ENCODE results near the gene ENTHD1.
"Not testable (repeated sequence)": the region's sequence is repeated elsewhere in the genome, so short reads cannot be mapped to it uniquely, and the experiment has no call there.

The ENTHD1 gene

DNA sequence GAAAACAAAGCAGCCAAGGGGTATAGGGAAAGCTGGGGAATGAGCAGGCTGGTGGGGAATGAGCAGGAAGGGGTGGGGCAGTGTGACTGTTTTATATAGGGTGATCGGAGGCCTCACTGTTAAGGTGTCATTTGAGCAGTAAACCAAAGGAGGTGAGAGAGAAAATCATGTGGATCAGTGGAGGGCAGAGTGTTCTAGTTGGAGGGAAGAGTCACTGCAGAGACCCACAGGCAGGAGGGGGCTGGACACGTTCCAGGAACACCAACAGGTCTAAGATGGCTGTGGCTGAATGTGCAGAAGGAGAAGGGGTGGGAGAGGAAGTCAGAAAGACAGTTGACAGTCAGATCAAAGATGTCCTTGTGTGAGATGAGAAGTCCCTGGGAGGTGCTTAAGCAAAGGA lies 103.8 kb downstream of the ENTHD1 start:
- DNase-seq (ENCODE audit: low read depth): no peak

DNA sequence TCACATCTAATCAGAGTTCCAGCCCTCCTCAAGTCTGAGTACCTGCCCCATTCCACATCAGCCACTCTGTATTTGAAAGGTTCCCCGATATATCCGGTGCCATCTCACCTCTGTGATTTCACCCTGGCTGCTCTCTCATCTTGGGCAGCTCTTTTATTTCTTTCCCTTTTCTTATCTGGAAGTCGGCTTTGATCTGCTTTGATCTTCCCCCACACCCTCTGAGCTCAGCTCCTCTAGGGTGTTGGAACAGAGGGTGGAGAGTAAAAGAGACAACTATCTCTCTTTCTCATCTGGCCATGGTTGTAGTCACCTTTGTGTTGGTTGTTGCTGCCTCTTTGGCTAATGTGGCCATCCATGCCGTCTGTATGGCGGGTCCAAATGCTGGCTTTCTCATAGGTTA lies 108.3 kb downstream of the ENTHD1 start:
- DNase-seq (ENCODE audit: low read depth): no peak

DNA sequence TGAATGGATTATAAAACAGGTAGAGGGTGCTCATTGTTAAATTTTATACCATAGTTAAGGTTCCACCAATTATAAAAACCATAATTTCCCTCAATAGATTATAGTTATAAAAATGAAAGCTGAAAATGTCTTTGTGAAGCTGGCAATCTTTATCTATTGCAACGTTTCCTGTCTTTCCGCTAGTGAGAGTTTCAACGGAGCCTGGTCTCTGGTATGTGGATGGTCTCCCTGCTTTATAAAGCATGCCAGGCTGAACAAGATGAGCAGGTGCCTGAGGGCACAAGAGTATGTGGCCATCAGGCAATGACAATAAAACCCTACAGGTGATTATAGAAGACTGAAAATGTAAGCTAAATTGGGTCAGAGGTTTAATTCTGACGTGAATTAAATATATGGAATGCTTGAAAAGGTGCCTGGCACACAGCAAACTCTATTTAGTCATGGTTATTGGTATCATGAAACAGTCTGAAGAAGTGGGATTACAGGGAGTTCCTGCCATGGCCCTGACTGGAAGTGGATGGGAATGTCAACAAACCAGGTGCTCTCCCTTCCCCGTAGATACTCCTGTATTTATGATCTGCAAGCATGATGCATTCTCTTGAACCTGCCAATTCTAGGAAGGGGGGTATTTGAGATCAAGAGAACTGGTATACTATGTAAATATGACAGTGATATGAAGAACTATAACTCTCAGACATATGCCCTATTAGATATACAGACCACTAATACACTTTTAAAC lies 115.7 kb downstream of the ENTHD1 start:
- no peak for DNase-seq (ENCODE audit: low read depth)

DNA sequence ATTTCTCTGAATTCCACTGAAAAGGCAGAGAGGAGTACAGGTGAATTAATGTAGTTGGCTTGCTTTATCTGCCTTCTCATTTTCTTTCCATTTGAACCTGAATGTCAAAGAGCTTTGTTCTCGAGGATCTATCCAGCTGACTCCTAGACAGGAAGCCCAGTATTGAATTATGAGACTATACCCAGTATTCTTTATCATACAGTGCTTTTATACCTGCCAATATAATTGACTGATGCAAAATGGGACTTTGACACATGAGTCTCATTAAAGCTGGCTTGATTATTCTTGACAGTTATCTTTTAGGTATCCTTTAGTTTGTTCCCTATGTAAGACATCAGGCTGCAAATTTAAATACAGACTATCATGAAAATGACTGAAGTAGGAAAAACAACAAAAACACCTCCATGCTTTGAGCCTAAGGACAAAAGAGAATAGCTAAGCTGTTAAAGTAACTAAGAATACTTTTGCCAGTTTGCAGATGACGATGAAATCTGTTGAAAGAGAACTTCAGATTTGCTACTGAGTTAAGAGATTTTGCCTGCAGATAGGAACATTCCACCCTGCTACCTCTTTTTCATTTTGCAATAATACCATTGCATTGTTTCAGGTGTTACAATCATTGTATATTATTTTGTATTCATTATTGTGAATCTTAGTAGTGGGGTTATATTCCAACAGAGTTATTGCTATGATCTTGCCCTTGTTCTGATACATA lies 117.1 kb downstream of the ENTHD1 start:
- no peak for DNase-seq (ENCODE audit: low read depth)

DNA sequence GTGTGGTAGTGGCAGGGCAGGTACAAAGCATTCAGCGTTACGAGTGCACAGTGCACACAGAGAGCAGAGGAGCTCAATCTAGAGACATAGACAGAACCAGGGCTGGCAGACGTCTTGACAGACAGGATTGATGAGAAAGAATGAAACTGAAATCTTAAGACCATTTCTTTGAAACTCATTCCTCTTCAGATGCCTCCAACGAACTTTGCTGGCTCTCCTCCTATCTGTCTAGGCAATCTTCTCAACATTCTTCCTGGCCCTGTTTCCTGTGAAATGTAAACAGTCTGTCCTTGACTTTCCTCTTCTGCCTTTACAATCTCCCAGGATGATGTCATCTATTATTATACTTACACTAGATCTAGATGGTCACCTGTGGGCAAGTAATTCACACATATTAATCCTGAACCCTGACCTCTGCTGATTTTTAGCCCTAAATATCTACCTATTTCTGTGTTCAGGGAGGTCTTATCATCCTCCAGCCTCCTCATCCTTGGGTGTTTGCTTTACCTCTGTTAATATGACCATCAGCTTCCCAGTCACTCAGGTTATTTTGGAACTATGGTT lies 119.5 kb downstream of the ENTHD1 start:
- no peak for DNase-seq (ENCODE audit: low read depth)

DNA sequence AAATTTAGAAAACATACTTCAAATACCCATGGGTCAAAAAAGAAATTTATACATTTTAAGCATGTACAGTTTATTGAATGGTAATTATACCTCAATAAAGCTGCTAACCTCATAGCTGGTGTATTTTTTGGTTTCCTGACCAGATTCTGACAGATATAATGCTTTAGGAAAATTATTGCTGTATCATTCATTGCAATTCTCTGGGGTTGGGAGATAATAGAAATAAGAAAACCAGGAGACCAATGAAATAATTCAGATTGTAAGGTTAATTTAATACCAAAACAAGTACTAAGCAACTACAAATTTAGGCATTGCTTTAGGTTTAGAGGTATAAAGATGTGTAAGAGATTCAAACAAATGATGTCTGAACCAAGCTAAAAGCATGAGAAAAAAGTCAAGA lies 120.1 kb downstream of the ENTHD1 start:
- DNase-seq (ENCODE audit: low read depth): no peak

DNA sequence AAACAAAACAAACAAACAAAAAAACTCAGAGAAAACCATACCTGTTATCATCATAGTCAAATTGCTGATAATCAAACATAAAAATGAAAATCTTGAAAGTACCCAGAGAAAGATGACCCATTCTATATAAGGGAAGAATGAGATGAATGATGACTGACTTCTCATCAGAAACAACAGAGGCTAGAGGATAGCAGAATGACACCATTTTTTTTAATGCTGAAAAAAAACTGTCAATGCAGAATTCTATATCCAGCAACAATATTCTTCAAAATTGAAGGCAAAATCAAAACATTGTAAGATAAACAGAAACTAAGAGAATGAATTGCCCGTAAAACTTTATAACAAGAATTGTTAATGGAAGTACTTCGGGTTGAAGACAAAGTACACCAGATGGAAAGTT lies 122.1 kb downstream of the ENTHD1 start:
- DNase-seq (ENCODE audit: low read depth): no peak

DNA sequence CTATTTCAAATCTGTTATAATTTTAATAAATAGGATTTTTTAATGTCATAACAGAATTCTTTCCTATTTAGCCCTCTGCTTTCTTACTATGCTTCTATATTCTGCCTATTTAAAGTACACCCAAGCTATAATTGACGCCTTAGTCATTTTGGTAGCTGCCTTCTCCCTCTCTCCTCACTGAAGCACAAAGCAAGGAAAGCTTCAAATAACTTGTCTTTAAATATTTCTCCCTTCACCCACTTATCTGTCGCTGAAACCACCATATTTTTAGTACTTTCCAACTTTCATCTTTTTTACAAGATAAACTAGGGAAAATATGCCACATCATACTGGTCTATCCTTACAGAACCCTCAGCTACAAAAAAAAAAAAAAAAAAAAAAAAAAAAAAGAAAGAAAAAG lies 127.9 kb downstream of the ENTHD1 start:
- no peak for DNase-seq (ENCODE audit: low read depth)

DNA sequence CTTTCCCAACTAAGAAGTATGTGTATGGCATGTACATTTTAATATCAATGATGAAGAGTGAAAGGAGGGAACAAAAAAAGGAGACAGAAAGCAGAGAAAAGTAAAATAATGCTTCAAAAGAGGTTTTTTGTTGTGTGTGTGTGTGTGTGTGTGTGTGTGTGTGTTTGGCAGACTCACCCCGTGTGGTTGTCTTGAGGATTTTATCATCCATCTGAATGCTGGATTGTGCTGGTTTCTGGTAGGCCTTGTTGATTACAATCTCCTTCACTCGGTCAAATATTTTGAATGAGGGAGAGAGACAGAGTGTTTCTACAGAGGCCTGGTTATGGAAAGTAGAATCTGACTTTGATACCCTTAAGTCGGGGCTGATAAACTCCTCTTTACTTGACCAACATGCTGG lies 128.5 kb downstream of the ENTHD1 start:
- DNase-seq (ENCODE audit: low read depth): no peak

DNA sequence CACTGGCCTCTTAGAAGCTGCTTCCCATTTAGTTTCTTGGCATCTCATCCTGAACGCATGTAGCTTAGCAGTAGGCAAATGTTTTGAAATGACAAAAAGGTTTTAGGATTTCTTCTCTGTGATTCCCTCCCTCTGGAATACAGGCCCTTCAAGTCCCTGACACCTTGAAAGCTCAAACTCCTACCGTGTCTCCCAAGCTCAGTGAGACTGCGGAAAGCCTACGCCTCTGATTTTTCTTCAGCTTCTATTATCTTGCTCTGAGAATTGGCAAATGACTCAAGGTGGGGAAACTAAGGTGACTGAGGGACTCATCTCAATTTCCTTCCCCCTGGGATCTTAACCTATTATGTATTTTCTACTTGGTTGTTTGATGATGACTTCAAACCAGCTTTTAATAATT lies 130.3 kb downstream of the ENTHD1 start:
- DNase-seq (ENCODE audit: low read depth): no peak

DNA sequence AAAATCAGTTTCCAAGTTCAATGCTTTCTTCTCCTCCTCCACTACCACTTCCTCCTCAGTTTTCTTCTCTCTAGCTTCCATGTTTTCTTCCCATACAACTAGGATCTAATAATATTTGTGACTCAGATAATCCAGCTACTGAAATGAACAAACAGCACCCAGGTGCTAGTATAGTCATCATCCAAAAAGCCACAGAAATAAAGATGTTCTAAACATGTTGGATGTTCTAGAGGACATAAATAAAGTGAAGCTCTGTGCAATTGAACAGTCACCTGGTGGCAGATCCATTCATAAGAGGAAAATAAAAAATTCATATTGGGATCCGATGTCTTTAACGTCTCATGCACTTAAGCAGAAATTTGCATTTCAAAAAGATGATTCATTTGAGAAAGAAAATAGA lies 142.8 kb downstream of the ENTHD1 start:
- DNase-seq (ENCODE audit: low read depth): no peak

DNA sequence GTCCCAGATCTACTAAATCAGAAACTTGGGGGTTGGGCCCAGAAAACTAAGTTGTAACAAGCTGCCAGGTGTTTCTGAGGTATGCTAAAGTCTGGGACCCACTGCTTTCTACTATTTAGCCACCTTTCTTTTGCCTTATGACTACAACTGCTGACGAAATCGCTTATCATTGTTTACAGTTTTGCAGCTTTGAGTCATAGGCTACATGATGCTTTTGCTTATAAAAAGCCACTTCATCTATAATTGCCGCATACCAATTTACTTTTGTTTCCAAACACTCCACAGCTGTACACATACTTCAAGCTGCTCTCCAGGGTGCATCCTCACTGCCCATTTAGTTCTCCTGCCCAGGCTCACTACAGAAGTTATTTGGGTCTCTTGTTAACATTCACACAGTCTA lies 144.7 kb downstream of the ENTHD1 start:
- DNase-seq (ENCODE audit: low read depth): peak; percentile 21

DNA sequence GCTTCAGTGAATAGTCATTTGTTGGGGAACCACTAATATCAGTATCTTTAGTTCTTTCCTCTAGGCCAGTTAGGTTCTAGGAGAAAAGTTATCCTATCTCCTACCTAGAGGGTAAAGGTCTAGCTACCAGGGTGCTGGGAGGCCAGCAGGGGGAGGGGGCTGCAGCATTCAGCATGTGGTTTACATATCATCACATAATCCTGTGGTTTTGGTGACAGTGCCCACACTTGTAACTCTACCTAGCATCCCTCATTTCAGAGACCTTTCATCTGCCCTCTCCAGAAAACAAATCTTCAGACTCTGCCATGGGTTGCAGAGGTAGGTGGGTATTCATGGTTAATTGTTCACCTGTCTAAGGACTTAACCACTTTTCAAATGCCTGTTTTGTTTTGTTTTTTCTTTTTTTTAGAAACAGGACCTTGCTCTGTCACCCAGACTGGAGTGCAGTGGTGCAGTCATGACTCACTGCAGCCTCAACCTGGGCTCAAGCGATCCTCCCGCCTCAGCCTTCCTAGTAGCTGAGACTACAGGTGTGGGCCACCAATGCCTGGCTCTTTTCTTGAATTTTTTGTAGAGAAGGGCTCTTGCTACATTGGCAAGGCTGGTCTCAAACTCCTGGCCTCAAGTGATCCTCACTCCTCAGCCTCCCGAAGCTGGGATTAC lies 146.8 kb downstream of the ENTHD1 start:
- no peak for DNase-seq (ENCODE audit: low read depth)

DNA sequence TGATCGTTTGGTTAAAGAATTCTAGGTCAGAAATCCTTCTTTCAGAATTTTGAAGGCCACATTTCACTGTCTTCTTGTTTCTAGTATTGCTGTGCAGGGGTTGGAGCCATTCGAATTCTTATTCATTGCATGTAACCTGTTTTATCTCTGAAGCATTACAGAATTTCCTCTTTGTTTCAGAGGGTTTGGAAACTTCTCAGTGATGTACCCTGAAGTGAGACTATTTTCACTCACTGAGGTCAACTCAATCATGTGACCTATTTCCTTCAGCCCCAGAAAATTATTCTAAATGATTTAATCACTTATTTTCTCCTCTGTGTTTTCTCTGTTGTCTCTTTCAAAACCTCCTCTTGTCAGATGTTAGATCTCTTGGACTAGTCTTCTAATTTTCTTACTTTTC lies 147.8 kb downstream of the ENTHD1 start:
- no peak for DNase-seq (ENCODE audit: low read depth)

DNA sequence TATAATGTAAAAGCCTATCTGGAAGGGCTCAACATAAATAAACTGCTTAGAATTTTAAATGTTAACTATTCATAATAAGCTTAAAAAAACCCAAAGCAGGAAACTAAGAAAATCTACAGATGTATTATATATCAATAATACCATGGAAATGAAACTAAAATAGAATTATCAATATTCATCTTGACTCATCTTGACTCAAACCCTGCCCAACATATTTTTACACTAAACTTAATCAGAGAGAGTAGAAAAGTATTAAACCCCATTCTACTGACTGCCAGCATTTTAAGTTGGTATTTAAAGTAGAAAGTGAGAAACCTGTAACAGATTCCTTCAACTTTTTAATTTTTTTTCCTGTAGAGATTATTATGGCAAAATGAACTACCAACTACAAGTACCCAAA lies 149.2 kb downstream of the ENTHD1 start:
- DNase-seq (ENCODE audit: low read depth): no peak

DNA sequence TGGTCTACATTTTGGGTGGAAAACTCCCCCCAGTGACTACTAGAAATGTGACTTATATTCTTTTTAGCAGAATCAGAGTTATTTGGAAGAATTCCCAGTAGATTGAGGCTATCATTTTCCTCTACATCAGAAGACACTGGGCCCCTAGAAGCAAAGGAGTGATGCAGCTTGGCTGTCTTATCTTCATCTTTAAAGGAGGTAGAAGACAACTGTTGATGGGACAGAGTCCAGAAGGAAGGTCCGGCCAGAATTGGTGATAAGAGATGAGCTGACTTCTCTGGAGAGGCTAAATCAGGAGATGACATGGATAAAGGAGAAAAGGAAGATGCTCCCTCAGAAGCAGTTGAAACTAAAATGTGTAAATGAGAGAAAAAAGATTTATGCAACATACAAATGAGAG lies 149.6 kb downstream of the ENTHD1 start:
- no peak for DNase-seq (ENCODE audit: low read depth)

DNA sequence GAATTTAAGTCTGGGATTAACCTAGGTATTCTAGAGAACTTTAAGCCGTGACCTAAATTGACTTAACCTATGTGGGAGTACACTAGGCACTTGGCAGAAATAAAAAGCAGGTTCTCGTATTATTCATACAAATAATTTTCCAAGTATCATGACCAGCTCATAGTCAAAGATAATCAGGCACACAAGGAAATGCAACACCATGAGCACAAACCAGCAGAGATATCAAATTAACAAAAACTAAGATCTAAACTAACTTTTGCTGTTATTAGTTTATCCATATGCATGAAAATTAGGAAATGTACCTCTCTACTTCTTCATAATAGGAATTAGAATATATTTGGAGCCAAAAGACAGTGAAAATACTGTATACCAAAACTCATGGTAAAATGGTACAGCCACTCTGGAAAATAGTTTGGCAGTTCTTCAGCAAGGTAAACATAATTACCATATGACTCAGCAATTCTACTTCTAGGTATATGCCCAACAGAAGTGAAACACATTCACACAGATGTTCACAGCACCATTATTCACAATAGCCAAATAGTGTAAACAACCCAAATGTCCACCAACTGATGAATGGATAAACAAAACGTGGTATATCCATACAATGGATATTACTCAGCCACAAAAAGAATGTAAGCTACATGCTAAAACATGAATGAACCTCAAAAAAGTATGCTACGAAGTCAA lies 154.1 kb downstream of the ENTHD1 start:
- no peak for DNase-seq (ENCODE audit: low read depth)

DNA sequence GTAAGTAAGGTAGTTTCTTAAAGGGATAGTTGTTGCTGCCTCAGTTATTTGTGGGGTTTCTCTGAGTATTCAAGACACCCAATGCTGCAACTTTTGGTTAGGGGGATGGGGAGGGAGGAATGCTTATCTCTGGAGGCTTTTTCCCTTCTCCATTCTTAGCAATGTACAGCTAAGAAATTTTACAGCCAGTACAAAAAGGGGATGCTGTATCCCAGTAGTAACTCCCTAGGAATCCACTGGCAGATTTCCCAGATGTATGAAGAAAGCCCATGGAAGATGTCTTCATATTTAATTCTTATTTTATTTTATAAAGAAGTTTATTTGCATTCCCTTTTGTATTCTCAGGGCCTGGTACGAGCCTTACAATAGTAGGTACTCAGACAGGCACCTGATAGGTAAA lies 154.8 kb downstream of the ENTHD1 start:
- peak; percentile 6 for DNase-seq (ENCODE audit: low read depth)

DNA sequence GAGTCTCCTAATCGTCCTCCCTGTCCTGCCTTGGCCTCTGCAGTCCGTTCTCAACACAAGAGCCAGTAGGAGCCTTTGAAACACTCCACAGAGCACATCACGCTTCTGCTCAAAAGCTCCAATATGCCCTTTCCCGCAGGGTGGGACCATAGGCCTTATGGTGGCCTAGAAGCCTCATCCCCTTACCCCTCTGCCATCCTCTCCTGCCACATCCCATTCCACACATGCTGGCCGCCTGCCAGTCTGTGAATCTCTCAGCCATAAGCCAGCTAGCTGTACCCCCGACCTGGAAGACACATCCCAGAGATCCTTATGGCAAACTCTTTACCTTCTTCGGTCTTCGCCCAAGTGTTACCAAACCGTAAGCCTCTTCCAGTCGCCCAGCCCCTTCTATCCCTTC lies 157.8 kb downstream of the ENTHD1 start:
- no peak for DNase-seq (ENCODE audit: low read depth)

DNA sequence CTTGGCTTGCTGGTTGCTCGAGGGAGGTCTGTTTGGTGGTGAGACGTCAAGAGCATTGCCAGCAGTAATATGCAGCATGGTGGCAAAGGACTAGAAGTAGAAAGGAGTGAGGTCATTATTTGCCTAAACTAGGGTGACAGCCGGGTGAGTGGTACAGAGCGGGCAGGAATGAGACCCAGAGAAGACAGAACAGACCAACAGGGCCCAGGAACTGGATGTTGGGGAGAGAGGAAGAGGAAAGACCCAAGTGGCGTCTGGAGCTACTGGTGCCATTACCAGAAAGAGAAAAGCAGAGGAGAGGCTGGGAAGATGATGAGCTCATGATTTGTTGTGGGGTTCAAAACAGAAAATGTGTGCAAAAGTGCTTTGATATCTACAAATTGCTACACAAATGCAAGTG lies 158.7 kb downstream of the ENTHD1 start:
- no peak for DNase-seq (ENCODE audit: low read depth)

DNA sequence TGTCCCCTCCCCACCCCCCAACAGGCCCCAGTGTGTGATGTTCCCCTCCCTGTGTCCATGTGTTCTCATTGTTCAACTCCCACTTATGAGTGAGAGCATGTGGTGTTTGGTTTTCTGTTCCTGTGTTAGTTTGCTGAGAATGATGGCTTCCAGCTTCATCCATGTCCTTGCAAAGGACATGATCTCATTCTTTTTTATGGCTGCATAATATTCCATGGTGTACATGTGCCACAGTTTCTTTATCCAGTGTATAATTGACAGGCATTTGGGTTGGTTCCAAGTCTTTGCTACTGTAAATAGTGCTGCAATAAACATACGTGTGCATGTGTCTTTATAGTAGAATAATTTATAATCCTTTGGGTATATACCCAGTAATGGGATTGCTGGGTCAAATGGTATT lies 159.5 kb downstream of the ENTHD1 start:
- DNase-seq (ENCODE audit: low read depth): not testable (repeated sequence)

DNA sequence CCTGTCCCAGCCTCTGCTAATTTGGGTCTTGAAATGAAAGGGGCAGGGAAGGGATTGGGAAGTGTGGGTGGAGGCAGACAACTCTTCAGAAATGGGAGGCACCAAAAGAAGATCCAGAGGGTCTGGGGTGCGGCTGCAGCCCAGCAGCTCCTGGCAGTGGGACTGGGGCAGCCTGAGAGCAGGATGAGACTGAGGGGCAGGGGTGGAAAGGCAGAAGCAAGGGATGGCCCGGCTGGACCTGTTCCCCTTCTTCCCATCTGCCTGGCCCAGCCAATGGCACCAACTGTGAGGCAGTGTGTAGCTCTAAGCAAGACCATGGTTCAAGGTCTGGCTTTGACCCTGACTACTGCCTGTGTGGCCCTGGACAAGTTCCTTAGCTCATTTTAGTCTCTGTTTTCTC lies 160.4 kb downstream of the ENTHD1 start:
- DNase-seq (ENCODE audit: low read depth): no peak

Measured in GM04504 (cell line).